ENCODE results near the gene RFX6.
A peak's percentile ranks its signal among the peaks of the same experiment; 100 is the strongest.

The RFX6 gene

DNA sequence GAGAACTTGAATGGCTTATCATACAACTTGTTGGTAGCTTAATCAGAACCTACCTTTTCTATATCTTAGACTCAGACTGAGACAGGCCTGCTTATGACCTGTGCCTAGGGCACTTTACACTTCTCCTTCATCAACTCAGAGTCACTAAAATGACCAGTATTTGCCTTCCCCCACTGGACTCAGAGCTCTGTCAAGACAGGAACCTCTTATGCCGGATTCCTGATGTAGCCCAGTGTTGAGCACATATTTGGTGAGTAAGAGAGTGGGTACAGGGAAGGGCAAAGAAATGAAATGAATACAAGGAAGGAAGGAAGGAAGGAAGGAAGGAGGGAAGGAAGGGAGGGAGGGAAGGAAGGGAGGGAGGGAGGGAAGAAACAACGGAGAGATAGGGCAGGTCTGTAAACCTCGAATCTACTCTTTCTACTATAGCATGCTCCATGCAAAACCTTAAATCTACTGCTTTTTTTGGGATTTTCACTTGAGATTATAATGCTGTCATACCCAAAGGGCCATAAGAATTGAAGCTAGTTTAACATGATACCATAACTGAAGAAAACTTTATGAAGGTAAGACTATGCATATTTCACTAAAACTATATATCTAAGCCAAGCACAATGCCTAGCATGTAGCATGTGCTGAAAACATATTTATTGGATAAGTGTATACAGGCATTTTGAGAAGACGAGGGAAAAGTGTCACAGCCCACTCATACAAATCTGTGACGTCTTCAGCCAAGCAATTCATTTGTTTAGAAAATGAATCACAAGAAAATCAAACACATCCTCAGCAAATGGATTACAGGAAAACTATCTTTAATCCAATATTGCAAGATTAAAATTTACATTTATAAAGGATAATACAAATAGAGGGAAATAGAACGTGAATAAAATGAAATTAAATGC is 89.9 kb downstream of the RFX6 start:
- no peak overlapping the region for H3K4me3 Mint-ChIP-seq
- peaks cover 9% of the 10 kb centered on the region for H3K27me3 Mint-ChIP-seq
- ATAC-seq (ENCODE audit: low read depth) (no peak), DNase-seq (ENCODE audit: low spot score in 2 of 2) (no peak)
- no peaks in the 10 kb centered on the region for H3K9me3 Mint-ChIP-seq
- H3K4me1 Mint-ChIP-seq = no peaks in the 10 kb centered on the region
- H3K27ac Mint-ChIP-seq = no peak overlapping the region
- H3K36me3 Mint-ChIP-seq = no peaks in the 10 kb centered on the region

DNA sequence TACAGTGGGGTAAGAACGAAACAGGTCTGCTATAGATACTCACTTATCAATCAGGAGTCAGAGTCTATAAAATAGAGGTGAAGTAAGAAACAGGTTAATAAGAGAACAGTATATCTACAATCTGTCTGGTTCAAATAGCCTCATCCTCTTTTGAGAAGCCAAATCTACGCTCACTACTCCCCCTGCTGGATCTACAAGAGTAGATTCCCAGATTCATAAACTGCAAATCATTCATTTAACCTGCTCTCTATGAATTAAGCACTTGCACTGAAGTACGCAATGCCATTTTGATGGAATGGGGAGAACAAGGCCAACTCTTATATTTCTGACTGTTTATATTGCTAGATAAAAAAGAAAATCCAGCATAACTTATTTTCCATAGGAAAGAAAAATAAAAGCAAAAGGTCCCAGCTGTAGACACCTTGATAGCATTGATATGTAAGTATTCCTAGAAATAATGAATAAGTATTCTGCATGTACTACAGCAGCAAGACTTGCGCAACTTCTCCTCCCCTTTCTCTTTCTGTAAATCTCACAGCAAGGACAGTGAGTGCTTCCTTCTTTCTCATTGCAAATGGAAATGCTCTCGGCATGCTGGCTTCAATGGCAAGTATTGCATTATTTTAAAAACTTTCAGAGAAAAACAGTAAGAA is 92.3 kb downstream of the RFX6 start:
- no peak for DNase-seq (ENCODE audit: low spot score in 2 of 2)
- H3K36me3 Mint-ChIP-seq = no peaks in the 10 kb centered on the region
- ATAC-seq (ENCODE audit: low read depth) = peak; percentile 37
- no peak overlapping the region for H3K27ac Mint-ChIP-seq
- H3K27me3 Mint-ChIP-seq = peaks cover 8% of the 10 kb centered on the region
- H3K4me3 Mint-ChIP-seq = no peak overlapping the region
- H3K4me1 Mint-ChIP-seq = no peaks in the 10 kb centered on the region
- no peaks in the 10 kb centered on the region for H3K9me3 Mint-ChIP-seq

DNA sequence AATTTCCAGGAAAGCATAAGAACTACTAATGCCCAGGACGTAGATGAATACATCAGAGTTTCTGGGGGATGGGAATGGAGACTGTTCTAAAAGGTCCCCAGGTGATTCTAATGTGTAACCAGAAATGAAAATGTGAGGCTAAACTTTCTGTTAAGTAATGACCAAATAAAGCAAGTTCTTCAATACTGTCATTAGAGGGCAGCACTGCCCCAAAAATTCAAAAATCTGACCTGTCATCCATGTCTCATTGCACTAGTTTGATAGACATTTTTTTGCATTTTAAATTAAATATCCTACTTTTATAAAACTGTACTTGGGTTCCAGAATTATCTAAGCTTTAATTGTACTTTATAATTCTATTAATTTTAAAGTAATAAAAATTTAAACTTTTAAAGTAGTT is 94.9 kb downstream of the RFX6 start:
- Mint-ChIP-seq H3K36me3 (no peaks in the 10 kb centered on the region), H3K9me3 (no peaks in the 10 kb centered on the region), H3K27ac (no peak overlapping the region), H3K27me3 (peaks cover 6% of the 10 kb centered on the region), H3K4me3 (no peak overlapping the region), H3K4me1 (no peaks in the 10 kb centered on the region)
- DNase-seq (ENCODE audit: low spot score in 2 of 2) (peak in 1 of 2 donors; percentile 1), ATAC-seq (ENCODE audit: low read depth) (peak; percentile 29)

DNA sequence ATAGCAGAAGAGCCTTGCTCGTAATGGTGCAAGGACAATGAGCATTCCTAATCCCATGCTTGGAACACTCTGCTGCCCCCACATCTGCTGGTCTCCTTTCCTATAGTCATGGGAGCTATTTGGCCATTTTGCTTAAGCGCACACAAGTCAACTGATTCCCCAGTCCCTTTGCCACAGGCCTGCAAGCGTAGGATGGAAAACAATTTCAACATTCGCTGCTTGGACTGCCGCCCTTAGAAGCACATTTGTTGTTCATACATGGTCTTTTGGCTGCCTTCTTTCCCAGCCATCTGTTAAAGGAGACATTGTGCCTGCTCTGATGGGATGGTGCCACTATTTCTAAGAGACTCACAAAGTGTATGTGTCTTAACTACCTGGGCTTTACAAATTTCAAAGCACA is 96.9 kb downstream of the RFX6 start:
- ATAC-seq (ENCODE audit: low read depth) (no peak), DNase-seq (ENCODE audit: low spot score in 2 of 2) (no peak)
- Mint-ChIP-seq H3K4me3 (no peak overlapping the region), H3K36me3 (no peaks in the 10 kb centered on the region), H3K27ac (no peak overlapping the region), H3K27me3 (peaks cover 5% of the 10 kb centered on the region), H3K4me1 (no peaks in the 10 kb centered on the region), H3K9me3 (no peaks in the 10 kb centered on the region)

DNA sequence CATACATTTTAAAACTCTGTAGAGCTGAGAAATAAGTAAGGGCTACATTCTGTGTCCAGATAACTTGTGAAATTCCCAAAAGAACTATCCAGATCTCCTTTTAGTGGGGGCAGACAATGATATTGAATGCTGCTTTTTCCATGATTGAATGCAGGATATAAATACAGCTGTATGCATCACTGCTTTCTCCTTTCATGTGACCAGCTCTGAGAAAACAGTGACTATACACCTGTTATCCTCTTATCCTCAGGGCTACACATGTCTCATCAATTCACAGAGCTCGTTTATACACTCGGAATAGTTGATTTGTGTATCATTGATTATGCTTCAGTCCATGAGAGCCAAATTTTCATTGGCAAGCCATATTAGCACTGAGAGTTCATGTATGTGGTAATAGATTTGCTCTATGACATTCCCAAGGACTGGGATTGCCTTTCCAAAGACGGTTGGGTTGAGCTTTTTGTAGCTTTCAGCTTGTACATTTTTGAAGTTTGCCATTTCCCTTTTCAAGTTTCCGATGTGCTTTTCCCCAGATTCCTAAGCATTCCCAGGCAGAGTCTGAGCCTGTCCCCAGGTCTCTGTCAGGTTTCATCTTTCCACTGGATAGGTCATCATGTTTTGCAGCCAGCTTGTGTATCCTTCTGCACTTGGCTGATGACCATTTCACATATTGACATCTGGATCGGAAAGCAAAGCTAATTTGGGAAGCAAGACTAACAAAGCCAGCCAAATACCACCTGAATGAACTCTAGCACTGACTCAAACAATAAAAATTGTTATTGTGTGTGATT is 97.7 kb downstream of the RFX6 start:
- Mint-ChIP-seq H3K4me1 (peaks cover 4% of the 10 kb centered on the region), H3K9me3 (no peaks in the 10 kb centered on the region), H3K36me3 (no peaks in the 10 kb centered on the region), H3K27me3 (peaks cover 6% of the 10 kb centered on the region), H3K4me3 (no peak overlapping the region), H3K27ac (no peak overlapping the region)
- ATAC-seq (ENCODE audit: low read depth) = no peak
- DNase-seq (ENCODE audit: low spot score in 2 of 2) = no peak

DNA sequence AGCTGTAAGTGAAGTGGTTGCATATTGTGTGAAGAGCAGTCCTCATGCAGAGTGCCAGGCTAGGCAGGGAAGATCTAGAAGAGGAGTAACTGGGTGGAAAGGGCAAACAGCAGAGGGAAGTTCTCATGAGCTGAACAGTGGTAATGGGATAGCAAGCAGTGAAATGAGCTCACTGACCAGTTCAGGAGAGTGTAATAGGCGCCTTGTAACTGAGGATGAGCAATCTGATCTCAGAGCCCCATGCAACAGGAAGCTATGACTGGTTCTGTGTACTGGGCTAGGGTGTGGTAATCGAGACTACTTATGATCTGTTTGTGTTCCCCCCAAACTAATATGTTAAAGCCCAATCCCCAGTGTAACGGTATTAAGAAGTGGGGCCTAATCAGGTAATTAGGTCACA is 98.6 kb downstream of the RFX6 start:
- H3K36me3 Mint-ChIP-seq = no peaks in the 10 kb centered on the region
- H3K9me3 Mint-ChIP-seq = no peaks in the 10 kb centered on the region
- no peak overlapping the region for H3K27ac Mint-ChIP-seq
- ATAC-seq (ENCODE audit: low read depth) (no peak), DNase-seq (ENCODE audit: low spot score in 2 of 2) (no peak)
- H3K27me3 Mint-ChIP-seq = peaks cover 6% of the 10 kb centered on the region
- peaks cover 4% of the 10 kb centered on the region for H3K4me1 Mint-ChIP-seq
- no peak overlapping the region for H3K4me3 Mint-ChIP-seq

DNA sequence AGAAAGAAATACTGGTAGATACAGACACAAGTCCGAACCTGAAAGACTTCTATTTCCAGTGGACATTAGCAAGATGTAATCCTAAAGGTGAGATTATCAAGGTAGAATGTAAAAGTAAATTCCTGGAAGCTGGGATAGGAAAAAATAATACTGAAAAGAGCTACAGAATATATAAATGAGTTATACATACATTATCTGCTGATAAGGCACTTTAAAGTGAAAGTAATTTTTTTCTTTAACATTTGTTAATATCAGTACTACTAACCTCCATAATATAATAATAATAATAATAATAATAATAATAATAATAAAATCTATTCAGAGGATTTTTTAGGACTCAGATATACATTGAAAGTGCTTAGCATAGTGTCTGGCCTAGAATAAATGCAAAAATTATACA is 102.5 kb downstream of the RFX6 start:
- H3K27ac Mint-ChIP-seq = no peak overlapping the region
- peaks cover 4% of the 10 kb centered on the region for H3K4me1 Mint-ChIP-seq
- no peak for ATAC-seq (ENCODE audit: low read depth)
- DNase-seq (ENCODE audit: low spot score in 2 of 2) = no peak
- no peaks in the 10 kb centered on the region for H3K36me3 Mint-ChIP-seq
- H3K4me3 Mint-ChIP-seq = no peak overlapping the region
- H3K27me3 Mint-ChIP-seq = peaks cover 2% of the 10 kb centered on the region
- peaks cover 2% of the 10 kb centered on the region for H3K9me3 Mint-ChIP-seq
